GM19328 (cell line): ENCODE measurements around the gene JAK3.

ENCODE experiments used
- ATAC-seq: cut with Tn5 transposase; IDR thresholded peaks from one replicate; pipeline ENCODE4 v1.9.1; 2021; ENCODE audit warnings: mild to moderate bottlenecking, moderate library complexity; ENCODE audit not compliant: unreplicated experiment

Gene JAK3

DNA sequence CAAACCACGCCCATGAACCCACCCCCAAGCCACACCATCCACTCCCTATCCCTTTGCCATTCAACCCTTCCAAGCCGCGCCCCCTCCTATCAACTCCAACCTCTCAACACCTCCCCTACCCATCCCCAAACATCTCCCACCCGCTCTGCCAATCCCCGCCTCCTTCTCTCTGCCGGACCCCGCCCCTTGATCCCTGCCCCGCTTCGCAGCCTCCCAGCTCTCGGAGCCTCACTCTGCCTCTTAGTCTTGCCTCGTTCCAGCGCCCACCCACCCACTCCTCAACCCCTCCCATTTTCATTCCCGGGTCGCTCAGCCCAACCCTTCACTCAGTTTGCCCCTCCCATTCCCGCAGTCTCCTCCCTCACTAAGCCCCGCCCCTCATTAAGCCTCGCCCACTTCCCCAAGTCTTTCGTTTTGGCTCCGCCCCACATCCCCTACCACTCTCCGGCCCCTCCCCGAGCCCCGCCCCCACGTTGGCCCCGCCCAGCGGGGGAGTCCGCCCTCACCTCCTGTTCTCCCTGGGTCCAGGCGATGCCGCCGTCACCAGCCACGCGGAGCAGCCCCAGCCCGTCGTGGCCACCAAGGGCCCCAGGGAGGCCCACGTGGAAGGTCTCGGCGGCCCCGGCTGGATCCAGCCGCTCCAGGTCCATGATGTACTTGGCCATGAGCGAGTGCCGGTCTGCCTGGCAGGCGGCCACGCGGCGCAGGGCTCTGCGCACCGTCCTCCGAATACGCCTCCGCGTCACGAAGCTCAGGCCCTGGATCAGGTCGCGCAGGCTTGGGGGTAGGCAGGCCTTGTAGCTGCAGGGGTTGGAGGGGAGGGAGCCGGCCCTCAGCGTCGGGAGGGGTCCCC is 5.7 kb downstream of the JAK3 start:
- no peak for ATAC-seq

DNA sequence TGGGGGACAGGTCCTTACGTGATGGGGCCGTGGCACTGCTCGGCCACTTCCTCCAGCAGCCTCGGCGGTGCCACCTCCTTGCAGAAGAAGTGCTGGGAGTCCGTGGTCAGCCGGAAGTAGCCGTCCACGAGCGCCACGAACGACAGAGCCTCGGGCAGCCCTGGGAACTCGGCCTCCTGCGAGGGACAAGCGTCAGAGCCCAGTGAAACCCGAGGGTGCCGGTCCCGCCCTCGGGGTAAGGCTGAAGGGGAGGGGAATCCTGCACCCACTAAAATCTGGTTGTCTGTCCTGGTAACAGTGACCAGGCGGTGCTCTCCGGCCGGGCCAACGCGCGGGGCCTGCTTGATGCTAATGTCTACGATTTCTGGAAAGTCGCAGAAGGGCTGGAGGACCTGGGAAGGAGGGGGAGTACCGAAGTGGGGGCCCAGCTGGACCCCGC is 6.4 kb downstream of the JAK3 start:
- no peak for ATAC-seq

DNA sequence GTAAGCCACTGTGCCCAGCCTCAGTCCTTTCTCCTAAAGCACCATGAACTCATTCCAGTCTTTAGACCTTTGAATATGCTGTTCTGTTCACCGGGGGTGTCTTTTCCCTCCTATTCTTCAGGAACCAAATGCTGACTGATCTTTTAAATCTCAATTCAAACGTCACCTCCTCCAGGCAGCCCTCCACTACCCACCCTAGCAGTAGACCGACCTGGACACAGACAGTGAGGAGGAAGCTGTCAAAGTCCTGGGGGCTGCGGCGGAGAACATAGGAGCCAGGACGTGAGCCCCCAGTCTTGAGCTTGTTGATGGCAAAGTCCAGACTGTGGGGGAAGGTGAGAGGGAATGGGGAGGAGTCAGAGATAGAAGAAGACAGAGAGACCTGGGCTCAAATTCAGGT is 7.8 kb downstream of the JAK3 start:
- ATAC-seq, result no peak

DNA sequence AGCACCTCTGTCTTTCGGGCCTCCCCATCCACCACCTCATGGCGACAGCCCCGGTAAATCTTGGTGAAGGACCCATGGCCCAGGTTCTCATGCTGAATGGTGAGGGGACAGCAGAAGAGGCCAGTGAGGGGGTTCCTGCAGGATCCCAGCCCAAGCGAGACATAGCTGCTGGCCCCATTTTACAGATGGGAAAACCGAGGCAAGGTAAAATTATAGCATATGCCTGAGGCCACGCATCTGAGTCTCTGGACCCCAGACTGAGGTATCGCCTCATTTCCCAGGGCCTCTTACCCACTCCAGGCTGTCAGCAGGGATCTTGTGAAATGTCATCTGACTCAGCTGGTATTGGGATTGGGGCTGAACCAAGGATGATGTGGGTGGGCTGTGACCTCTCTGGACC is 9.8 kb downstream of the JAK3 start:
- ATAC-seq, result no peak

DNA sequence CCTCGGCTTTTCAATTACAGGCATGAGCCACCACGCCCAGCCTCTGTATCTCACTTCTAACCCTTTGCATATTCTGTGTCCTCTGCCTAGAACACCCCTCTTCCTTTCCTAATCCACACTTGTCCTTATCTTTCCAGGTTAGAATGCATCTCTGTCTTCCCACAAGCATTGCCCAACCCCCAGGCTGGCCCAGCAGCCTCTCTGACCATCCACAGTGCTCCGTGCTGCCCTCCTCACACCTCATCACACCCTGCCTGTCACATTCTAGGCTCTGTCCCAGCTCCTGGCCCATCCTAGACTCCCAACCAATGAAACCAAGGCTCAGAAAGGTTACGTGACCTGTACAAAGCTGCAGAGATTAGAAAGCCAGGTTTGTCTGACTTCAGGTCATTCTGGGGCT is 11.3 kb downstream of the JAK3 start:
- ATAC-seq, result no peak

DNA sequence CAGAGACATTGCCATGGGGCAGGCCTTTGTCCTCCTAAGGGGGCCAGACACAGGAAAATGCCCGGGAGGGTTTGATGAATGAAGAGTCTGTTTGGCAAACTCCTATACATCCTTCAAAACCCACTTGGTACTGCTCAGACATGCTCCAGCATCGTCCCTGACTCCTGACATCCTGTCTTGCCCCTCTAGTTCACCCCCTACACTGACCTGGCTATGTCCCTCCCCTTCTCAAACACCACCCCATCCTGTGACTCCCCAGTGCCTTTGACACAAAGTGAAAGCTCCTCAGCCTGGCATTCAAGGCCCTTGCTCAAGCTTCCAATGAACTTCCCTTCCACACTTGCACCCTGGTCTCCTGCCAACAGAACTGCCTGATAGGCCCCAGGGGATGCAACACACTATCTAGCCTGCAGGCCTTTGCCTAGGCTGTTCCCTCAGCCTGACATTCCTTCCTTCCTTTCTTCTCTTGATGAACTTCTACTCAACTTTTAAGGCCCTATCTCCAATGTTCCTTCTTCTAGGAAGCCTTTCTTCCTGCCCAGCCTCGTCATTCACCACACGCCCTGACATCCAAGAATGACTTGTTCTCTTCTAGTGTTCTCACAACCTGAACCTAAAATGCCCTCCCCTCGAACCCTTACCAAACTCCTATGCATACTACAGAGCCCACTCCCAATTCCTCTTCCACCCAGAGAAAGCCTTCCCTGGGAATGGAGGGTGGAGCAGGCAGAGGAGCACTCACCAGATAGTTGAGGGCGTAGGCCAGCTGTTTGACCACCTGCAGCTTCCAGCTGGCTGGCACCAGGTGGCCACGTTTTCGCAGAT is 12.4 kb downstream of the JAK3 start:
- ATAC-seq, result no peak

DNA sequence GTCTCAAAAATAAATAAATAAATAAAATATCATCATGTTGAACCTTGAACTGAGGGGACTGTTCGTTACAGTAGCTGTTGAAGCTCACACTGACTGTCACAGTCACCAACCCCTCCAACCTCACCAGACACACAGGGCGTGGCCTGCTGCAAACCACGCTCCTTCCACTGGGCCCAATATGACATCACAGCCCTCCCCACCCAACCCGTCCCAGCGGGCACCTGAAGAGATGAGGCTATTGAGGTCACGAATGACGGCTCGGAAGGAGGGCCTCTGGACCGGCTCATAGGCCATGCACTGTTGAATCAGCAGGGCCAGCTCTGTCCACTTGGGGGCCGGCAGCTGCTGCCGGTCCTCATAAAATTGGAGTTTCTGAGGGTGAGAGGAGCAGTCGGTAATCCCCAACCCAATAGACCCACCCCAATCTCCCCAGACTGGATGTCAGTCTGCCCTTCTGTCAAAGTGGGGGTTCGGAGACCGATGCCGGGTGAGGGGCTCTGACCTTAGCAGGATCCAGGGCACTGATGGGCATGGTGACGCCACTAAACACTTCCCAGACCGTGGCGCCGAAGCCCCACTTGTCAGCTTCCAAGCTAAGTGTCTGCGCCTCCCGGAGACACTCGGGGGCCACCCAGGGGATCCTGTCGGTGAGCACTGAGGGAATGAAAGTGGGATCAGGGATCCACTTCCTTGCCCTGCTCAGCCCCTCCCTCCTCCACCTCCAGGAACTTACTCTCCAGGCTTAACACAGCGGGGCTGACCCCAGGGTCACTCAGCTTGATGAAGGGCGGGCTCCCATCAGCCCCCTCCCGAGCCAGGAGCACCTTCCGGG is 13.2 kb downstream of the JAK3 start:
- no peak for ATAC-seq

DNA sequence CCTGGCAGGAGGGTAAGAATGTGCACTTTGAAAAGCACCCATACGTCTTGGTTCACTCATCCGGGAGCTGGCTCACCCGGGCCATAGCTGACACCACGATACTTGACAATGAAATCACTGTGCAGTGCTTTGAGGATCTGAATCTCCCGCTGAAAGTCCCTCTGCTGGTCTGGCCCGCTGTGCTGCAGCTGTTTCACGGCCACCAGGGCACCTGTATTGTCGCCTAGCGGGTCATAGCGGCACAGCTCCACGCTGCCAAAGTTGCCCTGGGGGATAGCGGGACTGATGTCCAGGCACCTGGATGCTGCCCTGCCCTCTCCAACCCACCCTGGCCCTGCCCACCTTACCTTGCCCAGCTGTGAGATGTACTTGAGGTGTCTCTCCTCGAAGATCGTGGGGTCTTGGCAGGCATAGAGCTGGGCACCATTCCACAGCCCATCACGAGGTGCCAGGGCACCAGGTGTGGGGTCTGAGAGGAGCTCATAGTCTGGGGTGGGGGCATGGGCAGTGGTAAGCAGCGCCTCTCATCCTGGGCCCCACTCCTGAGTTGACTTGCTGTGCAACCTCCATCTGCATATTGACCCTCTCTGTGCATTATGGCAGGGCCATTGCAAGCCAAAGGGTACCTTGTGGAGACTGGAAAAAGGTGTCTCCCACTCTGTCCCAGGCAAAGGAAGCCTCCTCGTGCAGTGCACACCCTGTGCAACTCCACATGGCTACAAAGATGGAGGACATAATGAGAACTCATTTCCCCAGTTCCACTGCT is 15.2 kb downstream of the JAK3 start:
- no peak for ATAC-seq

DNA sequence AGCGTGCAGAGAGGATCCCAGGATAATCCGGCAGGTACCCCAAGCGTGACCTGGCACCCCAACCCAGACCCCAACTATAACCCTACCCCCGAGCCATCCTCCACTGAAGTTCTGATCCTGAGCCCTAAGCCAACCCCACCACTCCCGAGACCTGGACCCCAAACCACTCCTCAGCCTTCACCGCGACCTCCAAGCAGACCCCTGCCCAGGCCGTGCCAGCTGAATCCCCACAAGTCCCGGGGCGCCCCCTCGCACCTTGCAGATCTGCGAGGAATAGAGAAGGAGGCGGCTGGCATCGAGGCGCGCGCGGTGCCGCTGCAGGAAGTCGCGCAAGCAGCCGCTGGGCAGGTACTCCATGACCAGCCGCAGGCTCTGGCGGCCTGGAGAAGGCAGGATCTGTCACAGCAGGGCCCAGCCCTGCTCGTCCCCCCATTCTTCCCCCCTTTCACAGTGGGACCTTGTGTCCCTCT is 16.3 kb downstream of the JAK3 start:
- no peak for ATAC-seq

DNA sequence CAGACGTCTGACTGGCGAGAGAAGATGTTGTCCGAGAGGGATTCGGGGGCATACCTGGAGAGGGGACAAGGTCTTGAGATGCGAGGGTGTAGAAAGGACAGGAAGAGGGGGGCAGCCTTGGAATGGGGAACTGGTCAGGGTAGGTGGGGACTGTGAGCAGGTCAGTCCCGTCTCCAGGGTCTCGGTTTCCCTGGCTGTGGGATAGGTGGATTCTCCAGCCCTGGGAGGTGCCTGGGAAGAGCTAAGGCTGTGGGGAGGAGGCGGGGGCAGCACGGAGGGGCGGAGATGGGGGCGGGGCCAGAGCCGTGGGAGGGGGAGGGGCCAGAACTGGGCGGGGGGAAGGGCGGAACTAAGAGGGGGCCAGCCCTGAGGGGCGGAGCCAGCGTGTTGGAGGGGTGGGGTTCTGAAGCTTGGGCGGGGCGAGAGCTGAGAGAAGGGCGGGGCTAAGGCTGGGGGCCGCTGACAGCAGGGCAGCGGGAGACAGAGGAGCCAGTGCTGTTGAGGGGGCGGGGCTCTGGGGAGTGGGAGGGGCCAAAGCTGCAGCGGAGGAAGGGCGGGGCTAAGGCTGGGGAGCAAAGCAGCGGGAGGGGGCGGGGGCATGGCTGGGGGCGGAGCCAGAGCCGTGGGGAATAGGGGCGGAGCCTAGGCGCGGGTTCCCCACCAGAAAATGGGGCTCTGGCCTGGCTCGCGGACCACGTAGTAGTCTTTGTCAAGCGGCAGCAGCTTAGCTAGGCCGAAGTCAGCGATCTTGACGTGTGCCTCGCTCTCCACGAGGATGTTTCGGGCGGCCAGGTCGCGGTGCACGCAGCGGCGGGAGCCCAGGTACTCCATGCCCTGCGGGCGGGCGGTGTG is 17.0 kb downstream of the JAK3 start:
- no peak for ATAC-seq

DNA sequence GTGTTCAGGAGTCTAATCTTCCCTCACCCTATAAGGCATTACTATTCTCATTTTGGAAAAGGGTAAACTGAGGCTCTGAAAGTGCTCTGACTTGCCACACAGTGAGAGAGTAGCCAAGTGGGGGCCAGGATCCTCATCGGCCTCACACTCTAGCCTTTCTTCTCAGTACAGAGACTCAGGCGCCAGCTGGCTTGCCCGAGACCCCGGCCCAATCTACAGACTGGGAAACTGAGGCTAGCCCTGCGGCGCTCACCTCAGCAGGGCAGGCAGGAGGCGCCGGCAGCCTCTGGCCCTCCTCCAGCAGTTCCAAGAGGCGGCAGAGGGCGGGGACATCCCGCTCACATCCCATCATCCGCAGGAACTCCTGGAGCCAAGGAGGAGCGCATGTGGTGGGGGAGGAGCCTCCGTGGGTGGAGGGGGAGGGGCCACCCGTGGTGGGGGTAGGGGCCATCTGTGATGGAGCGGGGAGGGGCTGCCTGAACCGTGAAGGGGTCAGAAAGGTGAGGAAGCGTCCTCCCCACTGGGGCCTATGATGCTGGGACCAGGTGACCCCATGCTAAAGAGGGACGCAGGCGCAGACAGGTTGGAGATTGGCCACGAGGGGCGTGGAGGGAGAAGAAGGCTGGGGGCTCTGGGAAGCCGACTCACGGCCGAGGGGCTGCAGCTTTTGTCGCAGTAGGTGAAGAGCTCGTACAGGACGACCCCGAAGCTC is 17.8 kb downstream of the JAK3 start:
- ATAC-seq, result no peak

DNA sequence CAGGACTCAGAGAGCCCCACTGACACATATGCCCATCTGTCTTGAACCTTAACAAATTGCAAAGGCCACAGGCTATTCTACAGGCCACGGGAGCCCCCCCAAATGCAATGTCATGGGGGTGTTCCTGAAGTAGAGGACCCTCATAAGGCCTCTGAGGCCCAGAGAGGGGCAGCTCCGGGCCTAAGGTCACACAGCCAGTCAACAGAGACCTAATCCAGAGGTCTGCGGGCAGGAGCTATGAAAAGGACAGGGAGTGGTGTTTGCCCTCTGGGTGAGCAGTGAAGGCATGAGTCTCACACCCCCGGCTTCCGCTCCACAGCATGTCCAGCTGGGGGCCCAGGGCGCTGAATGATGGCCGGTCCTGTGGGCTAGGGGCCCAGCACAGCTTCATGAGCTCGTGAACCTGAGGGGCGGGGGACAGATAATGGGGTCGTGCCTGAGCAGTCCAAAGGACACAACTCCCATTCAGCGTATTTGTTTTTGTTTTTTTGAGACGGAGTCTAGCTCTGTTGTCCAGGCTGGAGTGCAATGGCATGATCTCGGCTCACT is 21.2 kb downstream of the JAK3 start:
- ATAC-seq, result no peak

DNA sequence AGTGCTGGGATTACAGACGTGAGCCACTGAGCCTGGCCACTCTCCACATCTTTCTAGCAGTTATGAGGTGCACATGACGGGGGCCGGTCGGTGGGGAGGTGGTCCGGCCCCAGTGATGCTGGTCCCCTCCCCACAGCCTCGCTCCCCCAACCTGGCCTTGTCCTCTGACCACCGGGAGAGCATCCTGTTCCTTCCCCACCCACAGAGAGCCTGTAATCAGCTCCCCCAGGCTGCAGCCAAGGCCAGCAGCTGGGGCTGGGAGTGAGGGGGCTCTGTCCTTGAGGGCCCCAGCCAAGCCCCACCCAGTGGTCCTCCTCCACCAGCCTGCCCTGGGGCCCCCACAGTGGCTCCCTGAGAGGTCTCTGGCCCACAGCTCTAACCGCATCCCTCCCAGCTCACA is 23.4 kb downstream of the JAK3 start:
- no peak for ATAC-seq

DNA sequence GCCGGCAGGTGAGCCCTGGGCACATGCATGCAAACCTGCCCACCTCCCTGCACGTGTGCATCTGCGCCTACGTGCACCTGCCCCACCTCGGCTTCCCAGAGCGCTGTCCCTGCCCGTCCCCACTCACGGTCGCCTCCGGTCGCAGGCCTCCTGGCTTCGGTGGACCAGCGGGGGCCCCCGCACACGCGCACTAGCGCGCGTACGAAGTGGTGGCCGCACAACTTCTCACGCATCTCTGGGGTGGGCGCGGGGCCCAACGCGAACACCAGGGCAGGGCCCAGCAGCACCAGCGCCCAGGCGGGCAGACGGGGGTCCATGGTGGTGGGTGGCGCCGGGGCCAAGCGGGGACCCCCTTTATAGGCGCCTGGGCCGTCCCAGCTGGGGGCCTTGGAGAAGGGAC is 26.6 kb downstream of the JAK3 start, which contains the start of gene INSL3:
TSS of gene INSL3 (minus strand) at position 330 of the 400 bp plus-strand sequence. CDS start at position 317, 13 bp downstream.
- ATAC-seq, result no peak

DNA sequence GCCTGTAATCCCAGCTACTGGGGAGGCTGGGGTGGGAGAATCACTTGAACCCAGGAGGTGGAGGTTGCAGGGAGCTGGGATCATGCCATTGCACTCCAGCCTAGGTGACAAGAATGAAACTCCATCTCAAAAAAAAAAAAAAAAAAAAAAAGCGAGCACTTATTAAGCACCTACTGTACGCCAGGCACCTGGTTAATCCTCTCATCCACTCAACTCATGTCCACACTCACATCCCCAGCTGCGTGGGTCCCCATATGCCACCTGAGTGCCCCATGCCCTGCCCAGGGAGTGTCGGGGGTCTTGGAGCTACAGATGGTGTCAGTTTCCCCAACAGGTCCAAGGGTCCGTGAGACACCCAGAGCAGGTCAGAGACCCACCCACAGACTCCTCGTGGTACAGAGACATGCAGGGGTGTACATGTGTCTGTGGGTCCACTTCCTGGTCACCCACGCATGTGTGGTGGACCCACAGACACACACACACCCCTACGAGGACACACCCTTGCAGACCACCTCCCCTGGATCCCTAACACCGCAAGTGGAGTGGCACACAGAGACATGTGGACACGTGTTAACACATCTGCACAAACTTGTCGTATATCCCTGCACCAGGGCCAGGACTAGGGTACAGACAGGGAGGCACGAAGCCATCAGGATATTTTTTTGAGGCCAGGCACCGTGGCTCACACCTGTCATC is 30.0 kb downstream of the JAK3 start:
- ATAC-seq, result no peak

DNA sequence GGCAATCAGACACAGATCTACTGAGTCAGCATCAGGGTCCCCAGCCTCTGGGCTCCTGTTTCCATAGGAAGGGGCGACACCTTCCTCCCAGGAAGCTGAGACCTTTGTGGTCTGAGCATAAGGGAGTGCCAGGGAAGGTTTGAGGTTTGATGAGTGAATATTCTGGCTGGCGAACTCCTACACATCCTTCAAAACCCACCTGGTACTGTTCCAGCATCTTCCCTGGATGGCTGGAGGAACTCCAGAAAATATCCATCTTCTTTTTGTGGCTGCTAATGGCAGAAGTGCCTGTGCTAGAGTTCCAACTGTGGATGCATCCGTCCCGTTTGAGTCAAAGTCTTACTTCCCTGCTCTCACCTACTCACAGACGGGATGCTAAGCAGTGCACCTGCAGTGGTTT is 35.7 kb downstream of the JAK3 start:
- no peak for ATAC-seq

DNA sequence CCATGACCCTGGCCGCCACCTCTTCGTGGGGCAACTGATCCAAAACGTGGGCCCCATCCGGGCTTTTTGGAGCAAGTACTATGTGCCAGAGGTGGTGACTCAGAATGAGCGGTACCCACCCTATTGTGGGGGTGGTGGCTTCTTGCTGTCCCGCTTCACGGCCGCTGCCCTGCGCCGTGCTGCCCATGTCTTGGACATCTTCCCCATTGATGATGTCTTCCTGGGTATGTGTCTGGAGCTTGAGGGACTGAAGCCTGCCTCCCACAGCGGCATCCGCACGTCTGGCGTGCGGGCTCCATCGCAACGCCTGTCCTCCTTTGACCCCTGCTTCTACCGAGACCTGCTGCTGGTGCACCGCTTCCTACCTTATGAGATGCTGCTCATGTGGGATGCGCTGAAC is 36.1 kb downstream of the JAK3 start:
- ATAC-seq, result no peak

DNA sequence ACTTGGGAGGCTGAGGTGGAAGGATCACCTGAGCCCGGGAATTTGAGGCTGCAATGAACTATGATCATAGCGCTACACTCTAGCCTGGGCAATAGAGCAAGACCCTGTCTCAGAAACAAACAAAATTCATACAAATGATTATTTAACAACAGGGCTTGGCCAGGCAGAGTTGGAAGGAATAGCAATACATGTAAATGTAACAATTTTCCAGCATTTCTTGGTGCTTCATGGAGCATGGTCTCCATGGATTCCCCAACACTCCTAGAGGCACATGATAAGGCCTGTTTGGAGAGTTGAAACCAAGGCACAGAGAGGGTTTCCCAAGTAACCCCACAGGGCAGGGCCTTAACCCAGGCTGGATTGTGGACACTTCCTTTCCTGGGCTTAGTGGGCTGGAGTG is 36.7 kb downstream of the JAK3 start:
- ATAC-seq, result no peak
